ENCODE data around the gene LAYN. TPM values are rescaled to one million over a fixed set of nuclear protein-coding genes. Genes with fewer than 3 reads are reported as not detected.

The LAYN gene
- polyA plus RNA-seq, 1 of the 3 experiments (the other 2 are of a cell fraction), result 366 TPM

DNA sequence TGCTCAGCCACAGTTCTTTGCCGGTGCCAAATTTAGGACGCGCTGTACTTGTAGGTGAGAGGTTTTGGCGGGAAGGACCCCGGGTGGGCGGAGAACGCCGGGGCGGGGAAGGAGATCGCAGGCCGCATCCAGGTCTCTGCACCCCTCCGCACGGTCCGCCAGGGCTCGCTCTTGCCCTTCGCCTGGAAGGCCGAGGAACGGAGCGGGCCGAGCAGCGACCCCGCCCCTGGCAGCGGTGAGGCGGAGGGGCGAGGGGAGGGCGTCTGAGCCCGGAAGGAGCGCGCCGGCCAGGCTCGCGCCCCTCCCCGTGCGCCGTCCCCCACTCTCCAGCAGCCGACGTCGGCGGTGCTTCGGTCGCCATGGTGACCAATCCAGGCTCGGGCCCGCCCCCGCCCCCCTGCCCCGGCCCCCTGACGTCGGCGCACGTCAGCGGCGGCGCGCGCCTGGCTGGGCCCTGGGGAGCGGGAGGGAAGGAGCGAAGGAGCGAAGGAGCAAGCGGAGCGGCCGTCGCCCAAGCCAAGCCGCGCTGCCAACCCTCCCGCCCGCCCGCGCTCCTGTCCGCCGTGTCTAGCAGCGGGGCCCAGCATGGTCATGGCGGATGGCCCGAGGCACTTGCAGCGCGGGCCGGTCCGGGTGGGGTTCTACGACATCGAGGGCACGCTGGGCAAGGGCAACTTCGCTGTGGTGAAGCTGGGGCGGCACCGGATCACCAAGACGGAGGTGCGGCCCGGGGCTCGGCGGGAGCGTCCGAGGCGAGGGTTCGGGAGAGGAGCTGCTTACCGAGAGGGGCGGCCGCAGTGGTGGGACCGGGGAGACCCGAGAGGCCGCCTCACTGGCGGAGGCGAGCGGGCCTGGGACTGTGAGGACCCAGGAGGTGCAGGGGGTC lies 61.7 kb downstream of the LAYN start, which contains the start of gene SIK2 (continued):
- TF ChIP-seq, protein P1, sequence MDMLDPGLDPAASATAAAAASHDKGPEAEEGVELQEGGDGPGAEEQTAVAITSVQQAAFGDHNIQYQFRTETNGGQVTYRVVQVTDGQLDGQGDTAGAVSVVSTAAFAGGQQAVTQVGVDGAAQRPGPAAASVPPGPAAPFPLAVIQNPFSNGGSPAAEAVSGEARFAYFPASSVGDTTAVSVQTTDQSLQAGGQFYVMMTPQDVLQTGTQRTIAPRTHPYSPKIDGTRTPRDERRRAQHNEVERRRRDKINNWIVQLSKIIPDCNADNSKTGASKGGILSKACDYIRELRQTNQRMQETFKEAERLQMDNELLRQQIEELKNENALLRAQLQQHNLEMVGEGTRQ (IDR thresholded peaks at IDR 0.05; ENCODE audit: borderline replicate concordance, low read depth, low read length), result no peak
- no peak for TF ChIP-seq FOSL2 (IDR thresholded peaks at IDR 0.05; ENCODE audit: borderline replicate concordance, low read depth)
- TF ChIP-seq NRF1 (IDR thresholded peaks at IDR 0.05; ENCODE audit: low read depth, low read length), result peak; percentile 24
- TF ChIP-seq POLR2AphosphoS5 (IDR thresholded peaks at IDR 0.05; ENCODE audit: low read depth, low read length), result no peak; the same call in 1 of the 2 replicates
- 0 out of 2 replicates have a peak, but pooled peaks have one; percentile 18 for TF ChIP-seq MXI1 (IDR thresholded peaks at IDR 0.05; ENCODE audit: low read depth, low read length)
- no peak for TF ChIP-seq PBX3 (IDR thresholded peaks at IDR 0.05)
- peak; percentile 17 to 41; a peak in 3 of 4 replicates for TF ChIP-seq EP300 (IDR thresholded peaks at IDR 0.05; ENCODE audit: borderline replicate concordance in 1 of 2, low read depth in 1 of 2, low read length in 1 of 2)
- TF ChIP-seq EZH2phosphoT487 (IDR thresholded peaks at IDR 0.05; ENCODE audit: borderline replicate concordance, low read depth), result no peak
- peak; percentile 55 for TF ChIP-seq TAF1 (IDR thresholded peaks at IDR 0.05; ENCODE audit: borderline replicate concordance, low read depth, low read length)
- peak; percentile 59; the same call in 1 of the 2 replicates for TF ChIP-seq RCOR1 (IDR thresholded peaks at IDR 0.05; ENCODE audit: low read length)
- no peak for TF ChIP-seq NFIC (IDR thresholded peaks at IDR 0.05; ENCODE audit: borderline replicate concordance)
- TF ChIP-seq RFX5 (IDR thresholded peaks at IDR 0.05; ENCODE audit: low read length), result no peak; the same call in 1 of the 2 replicates
- TF ChIP-seq, protein P2, sequence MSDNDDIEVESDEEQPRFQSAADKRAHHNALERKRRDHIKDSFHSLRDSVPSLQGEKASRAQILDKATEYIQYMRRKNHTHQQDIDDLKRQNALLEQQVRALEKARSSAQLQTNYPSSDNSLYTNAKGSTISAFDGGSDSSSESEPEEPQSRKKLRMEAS (IDR thresholded peaks at IDR 0.05; ENCODE audit: low read depth), result peak; percentile 71; the same call in 1 of the 2 replicates
- no peak for TF ChIP-seq MEF2A (IDR thresholded peaks at IDR 0.05; ENCODE audit: borderline replicate concordance, low read depth)
- TF ChIP-seq SMC3 (IDR thresholded peaks at IDR 0.05; ENCODE audit: low read depth, low read length), result peak; percentile 100
- TF ChIP-seq, protein P3, sequence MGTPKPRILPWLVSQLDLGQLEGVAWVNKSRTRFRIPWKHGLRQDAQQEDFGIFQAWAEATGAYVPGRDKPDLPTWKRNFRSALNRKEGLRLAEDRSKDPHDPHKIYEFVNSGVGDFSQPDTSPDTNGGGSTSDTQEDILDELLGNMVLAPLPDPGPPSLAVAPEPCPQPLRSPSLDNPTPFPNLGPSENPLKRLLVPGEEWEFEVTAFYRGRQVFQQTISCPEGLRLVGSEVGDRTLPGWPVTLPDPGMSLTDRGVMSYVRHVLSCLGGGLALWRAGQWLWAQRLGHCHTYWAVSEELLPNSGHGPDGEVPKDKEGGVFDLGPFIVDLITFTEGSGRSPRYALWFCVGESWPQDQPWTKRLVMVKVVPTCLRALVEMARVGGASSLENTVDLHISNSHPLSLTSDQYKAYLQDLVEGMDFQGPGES (IDR thresholded peaks at IDR 0.05; ENCODE audit: low read depth, low read length), result no peak
- TF ChIP-seq TEAD4 (IDR thresholded peaks at IDR 0.05; ENCODE audit: borderline replicate concordance, insufficient read depth), result no peak
- TF ChIP-seq FOXM1 (IDR thresholded peaks at IDR 0.05; ENCODE audit: low read depth), result no peak
- TF ChIP-seq CHD2 (IDR thresholded peaks at IDR 0.05; ENCODE audit: low read length, partially characterized antibody), result peak; percentile 59
- TF ChIP-seq USF1 (IDR thresholded peaks at IDR 0.05; ENCODE audit: borderline replicate concordance, low read depth), result no peak
- TF ChIP-seq GABPA (IDR thresholded peaks at IDR 0.05; ENCODE audit: low read depth), result peak; percentile 32; the same call in 1 of the 2 replicates
